VCaP (cell line): ENCODE results near the gene SEC24A.

Experiments used
- H3K27ac ChIP-seq: fragments of 450-650 bp; 2 replicates; pipeline ENCODE4 v1.5.1; 2017
- CTCF ChIP-seq: fragments of 450-650 bp; conservative IDR thresholded peaks from 2 replicates; pipeline ENCODE4 v1.5.1; 2017; ENCODE audit warnings: mild to moderate bottlenecking, moderate library complexity

Gene SEC24A

GRCh38 chr5:134610725-134611124 is 37.9 kb upstream of the SEC24A start:
- TF ChIP-seq CTCF = no peak
- H3K27ac ChIP-seq = no peak overlapping the region

GRCh38 chr5:134611515-134611914 is 37.1 kb upstream of the SEC24A start:
- no peak overlapping the region for H3K27ac ChIP-seq

GRCh38 chr5:134614450-134615085 is 34.0 kb upstream of the SEC24A start:
- H3K27ac ChIP-seq = no peak overlapping the region

More at GRCh38 chr5:134611515-134611914, 37.1 kb upstream of the SEC24A start:
- TF ChIP-seq CTCF = no peak

GRCh38 chr5:134620634-134621033 is 28.0 kb upstream of the SEC24A start:
- H3K27ac ChIP-seq = no peak overlapping the region
- no peak for TF ChIP-seq CTCF

More at GRCh38 chr5:134614450-134615085, 34.0 kb upstream of the SEC24A start:
- no peak for TF ChIP-seq CTCF

GRCh38 chr5:134625559-134625958 is 23.0 kb upstream of the SEC24A start:
- peak overlapping the region; percentile 83 for H3K27ac ChIP-seq
- TF ChIP-seq CTCF = no peak

GRCh38 chr5:134626369-134627014 is 22.1 kb upstream of the SEC24A start:
- peak overlapping the region; percentile 83 for H3K27ac ChIP-seq
- TF ChIP-seq CTCF = no peak

- TF ChIP-seq CTCF = no peak
- H3K27ac ChIP-seq = no peak overlapping the region
Measured at GRCh38 chr5:134634227-134634626, 14.4 kb upstream of the SEC24A start.

- H3K27ac ChIP-seq = peak overlapping the region; percentile 79; the same call in 1 of the 2 replicates
Measured at GRCh38 chr5:134635366-134635765, 13.2 kb upstream of the SEC24A start.
